GM19467 (cell line): ENCODE data around the gene LRRFIP1.

Source experiments
- ATAC-seq: cut with Tn5 transposase; IDR thresholded peaks from one replicate; pipeline ENCODE4 v1.9.1; 2021; ENCODE audit warnings: mild to moderate bottlenecking, moderate library complexity; ENCODE audit not compliant: unreplicated experiment

LRRFIP1 gene

DNA sequence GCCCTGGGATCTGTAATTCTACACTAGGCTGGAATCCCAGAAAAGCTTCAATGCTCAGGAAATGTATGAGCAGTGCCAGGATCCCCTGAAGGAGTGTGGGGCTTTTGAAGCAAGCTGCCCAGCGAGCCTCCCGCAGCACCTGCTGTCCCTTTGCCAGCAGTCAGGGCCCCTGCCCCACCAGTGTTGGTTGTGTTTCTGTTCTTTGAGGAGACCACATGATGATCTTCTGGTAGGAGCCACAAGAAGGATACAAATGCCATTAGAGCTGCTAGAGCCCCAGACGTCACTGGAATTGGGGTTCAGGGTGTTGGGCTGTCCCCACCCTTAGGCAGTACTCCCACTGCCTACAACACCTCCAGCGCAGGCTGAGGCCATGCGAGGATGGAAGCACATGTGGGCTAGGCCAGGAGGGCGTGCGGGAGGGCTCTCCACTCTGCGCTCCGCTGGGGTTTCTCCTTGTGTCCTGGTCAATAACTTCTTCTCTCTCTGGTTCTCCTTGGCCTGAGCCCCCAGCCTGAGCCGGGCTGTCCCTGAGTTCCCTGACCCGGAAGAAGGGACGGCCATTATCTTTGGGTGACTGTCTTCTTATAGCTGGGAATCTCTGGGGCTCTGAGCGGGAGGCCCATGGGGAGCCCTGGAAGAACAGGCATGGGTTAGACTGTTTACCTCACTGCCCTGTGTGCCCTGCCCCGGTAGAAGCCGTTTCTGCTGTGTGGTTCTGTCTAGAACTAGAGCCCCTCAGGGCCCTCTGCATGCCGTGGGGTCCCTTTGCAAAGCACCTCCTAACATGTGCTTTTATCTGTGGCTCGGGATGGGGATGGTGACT, 73.9 kb downstream of the LRRFIP1 start:
- ATAC-seq: no peak

DNA sequence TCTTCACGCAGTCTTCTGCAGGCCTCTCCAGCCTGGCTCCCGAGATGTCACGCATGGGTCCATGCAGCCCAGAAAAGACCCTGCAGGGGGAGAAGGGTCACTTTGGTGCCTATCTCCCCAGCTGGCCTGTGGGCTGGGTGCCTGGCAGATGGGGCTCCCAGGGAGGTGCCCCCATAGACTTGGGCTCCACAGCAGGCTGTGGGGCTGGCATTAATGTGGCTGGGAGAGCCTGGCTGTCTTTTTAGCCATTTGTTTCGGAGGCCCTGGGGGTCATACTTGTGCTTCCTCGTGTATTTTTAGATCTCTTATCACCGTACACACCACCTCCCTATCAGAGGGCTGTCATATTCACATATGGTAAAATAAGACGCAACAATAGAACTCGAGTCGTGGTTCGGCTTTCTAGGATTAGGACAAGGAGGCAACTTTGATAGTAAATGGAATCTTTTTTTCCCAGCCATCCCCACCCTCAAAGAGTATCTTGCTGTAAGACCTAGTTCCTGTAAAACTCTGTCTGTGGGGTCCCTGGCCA, 74.5 kb downstream of the LRRFIP1 start:
- no peak for ATAC-seq

DNA sequence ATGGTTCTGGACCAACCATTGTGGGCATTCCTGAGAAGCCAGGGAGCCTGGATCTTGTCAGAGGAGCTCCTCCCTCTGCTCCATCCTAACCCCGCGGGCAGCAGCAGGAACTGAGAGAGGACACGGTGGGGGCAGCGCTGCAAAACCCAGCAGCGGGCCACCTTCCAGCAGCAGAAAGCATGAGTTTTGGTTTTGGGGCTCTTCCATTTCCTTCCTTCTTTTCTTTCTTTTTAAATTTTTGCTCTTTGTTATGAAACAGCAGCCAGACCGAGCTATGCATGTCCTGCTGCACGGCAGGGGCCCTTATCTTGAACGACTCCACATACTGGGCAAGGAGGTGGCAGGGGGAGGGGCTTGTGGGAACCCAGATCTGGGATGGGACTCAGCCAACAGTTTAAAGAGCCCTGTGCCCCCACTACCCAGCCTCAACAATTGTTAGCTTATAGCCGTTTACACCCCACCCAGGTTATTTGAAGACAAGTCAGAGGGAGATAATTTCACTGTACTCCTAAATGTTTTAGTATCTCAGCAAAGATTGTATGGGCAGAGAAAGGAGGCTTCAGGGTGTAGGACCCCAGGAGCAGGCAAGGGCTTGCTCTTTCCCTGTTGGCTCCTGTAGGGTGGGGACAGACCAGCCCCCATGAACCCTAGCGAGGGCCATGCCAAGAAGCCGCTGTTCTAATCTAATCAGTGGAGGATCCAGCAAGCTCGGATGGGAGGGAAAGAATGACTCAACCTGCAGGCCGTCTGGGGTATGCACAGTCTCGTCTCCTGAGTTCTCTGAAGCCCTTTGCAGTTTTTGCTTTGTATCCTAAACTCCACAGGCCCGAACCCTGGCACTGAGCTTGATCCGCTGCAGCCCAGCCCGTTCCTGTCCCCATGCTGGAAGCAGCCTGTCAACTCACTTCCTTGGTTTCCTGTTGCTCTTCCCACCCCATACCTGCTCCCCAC, 75.3 kb downstream of the LRRFIP1 start:
- ATAC-seq: no peak

DNA sequence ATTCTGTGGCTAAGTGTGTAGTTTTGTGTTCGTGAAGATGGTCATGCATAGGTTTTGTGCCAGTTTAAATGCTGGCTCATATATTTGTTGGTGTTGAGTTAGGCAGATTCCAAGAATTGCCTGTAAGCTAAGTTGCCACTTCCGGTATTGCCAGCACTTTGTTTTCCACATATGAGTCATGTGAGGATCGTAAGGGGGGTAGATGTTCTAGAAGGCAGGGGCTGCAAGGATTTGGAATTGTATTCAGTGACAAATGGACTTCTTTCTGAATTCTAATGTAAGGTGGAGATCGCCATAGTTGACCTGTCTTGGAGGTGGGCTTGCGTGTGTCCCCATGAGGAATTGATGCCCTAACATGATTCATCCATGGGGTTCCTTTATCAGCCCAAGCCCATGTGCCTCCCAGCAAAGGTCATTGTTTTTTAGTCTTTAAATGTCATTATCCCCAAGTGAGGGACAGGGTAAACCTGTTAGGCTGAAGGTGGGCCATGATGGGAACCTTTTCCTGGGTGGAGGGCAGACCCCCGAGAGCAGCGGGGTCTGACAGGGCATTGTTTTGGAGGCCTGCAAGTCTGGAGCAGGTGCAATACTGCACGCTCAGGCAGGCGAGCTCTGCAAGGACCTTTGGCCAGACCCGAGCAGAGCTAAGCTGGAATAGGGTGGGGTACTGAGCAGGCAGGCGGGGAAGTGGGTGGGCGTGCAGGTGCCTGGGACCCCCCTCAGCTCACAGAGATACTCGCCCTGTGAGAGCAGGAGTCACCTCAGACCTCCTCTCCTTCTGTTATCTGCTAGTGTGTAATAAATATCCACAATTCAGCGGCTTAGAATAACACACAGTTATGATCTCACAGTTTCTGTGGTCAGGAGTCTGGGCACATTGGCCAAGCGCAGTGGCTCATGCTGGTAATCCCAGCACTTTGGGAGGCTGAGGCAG, 77.4 kb downstream of the LRRFIP1 start:
- ATAC-seq: no peak

DNA sequence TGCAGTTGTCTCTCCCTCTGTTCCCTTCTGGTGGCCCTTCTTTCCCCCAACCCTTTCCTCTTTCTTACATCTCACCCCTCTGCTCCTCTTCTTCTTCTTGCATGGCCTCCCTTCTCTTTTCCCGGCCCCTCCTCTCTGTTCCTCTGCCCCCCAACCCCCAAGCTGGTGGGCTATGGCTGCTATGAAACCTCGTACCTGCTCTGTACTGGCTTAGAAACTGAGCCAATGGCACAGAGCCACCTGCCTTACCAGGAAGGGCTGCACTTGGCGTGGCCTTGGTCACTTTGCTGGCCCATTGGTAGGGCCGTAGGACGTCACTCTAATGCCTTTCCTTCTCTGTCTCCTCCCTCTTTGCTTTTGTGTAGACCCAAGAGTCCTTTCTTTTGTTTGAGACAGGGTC, 78.9 kb downstream of the LRRFIP1 start:
- no peak for ATAC-seq

DNA sequence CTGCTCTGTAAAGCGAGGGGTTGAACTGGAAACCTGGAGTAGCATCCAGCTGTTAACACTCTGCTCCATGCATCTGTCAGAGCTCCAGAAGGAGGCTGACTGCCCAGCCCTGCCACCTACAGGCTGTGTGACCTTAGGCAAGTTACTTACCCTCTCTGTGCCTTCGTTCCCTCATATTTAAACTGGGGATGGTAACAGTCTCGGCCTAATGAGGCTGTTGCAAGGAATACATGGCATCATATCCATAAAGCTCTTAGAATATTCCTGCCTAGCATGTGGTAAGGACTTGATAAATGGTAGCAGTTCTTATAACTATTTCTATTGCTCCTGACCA, 80.6 kb downstream of the LRRFIP1 start:
- no peak for ATAC-seq

DNA sequence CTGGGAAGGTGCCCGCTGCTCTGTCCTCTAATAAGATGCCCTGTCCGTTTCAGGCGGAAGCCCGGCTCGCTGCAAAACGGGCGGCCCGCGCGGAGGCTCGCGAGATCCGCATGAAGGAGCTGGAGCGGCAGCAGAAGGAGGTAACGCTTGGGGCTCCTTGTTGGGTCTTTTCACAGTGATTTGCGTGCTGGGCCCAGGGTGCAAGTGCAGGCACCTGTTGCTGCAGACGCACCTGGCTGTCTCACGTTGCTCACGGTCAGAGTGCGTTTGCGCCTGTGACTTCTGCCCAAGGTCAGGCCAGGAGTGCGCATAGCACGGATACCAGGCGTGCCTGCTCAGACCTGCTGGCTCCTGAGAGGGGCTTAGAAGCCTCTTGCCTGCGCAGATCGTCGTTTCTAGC, 81.1 kb downstream of the LRRFIP1 start:
- no peak for ATAC-seq

DNA sequence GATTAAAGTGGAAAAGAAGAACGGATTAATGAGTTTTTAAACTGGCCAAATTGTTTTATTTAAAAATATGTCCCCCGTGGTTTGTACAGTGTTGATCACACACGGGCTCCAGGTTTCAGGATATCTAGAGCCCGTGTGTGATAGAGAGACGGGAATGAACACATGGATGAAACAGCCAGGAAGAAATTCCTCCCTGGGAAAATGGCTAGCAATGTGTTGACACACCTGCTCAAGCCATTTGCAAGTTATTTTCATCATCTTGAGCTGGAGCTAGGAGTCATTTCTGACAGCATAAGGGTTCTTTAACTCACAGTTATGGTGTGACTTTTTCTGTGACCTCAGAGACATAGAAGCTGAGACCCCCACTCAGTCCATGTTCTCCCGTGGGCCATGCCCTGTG, 81.6 kb downstream of the LRRFIP1 start:
- ATAC-seq: no peak

DNA sequence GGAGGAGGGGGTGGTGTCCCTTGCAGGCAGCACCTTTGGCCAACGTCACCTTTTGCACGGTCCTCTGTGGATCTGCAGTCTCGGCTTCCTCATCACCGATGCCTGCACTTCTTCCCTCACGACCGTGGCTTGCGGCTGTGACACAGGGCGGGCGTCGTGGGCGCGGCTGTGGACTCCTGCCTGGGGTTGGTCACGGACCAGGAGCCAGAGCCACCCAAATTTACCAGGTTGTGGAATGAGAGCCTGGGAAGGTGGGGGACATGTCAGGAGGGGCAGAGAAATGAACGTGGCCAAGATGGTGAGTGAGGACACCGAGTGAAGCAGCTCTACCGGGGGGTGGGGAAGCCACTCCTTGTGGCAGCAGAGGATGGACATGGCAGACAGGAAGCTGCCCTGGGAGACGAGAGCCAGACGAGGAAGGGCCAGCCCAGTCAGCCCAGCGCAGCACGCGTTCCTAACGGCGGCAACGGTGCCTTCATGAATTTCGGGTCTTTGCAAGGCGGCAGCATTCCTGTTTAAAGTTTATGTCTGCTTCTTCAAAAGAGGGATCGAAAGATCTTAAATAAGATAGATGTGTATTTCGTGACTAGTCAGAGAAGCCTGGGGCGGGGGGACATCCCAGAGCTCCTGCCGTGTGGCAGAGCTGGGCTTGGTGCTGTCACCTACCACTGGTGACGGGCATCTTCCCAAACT, 84.2 kb downstream of the LRRFIP1 start:
- no peak for ATAC-seq

DNA sequence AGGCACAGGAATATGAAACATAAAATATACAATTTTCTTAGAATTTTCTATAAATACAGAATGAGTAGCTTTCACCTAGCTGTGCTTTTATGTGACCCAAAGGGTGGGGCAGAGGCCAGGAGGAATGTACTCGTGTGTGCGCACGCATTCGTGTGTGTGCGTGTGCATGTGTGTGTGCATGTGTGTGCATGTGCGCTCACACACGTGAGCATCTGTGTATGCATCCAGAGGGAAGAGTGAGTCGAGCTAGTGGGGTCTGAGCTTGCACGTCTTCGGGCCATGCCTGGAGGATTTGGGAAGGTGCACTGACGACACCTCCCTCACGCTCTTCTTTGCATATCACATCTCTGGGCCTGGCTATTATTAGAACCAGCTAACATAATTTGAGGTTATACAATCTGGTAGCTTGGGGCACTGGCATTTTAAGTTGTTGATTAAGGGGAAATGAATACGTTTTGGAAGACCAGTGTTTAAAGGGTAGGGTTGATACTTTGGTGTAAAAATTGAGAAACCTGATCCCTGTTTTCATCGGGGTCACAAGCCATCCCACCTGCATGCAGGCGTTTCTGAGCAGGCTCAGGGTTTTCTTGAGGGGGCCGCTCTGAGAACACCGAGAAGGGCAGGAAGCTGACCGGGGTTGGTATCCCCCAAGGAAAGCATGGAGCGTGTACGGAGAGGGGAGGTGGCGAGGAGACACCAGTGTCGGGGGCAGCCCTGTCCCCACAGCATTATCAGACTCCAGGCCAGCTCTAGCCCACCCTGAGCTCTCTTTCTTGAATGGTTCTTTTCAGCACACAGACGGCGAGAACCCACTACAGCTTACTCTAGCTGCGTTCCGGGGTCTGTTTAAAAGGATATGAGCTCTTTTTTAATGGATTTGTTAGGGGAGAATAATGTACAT, 85.3 kb downstream of the LRRFIP1 start:
- ATAC-seq: no peak

DNA sequence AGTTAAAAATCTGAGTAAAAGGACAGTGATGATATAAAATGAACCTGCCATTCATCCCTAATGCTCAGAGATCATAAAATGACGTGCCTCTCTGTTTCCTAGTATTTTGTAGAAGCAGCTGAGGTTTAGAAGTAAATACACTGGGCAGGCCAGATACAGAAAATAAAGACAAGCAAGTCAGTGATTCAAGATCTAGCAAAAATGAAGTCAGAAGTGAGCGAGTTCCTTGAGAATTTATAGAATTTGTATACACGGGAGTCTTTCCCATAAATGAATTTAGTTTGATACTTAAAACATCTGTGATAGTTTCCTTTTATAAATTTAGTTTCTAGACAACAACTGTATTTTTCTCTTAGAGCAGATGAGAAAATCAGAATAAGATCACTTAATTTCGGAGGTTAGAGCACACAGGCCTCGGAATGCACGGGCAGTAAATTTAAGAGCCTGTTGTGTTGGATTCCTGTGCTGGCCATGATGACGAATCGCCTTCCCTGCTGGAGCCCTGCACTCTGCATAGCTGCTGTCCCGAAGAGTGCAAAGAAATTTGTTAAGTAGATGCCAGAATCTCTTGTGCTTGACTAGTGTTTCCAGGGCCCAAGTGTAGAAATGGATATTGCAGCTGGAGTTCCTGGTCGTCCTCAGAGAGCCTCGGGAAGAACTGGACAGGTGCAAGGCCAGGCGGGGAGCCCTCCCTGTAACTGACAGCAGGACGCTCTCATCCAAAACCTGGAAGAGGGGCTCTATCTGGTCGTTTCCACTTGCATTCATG, 87.5 kb downstream of the LRRFIP1 start:
- ATAC-seq: no peak

DNA sequence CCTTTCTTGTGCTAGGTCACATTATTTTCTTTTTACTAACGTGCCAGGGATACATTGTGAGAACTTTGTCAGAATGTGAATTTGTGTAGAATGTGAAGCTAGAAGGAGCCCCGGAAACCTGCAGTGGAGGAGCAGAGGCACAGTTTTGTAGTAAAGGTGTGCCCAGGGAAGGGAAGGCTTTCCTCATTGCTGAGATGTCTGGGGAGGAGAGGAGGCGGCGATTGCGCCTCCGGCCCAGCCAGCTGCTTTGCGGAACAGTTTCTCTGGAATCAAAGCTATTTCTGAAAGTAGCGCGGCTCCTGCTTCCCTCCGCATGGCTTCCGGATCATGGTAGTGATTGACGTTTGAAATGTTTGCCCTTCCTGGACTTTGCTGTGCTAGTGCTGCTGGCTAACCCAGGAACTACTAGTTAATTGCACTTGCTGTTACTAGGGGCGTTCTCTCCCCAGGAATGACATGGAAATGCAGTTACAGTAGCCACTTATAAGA, 88.1 kb downstream of the LRRFIP1 start:
- ATAC-seq: no peak

DNA sequence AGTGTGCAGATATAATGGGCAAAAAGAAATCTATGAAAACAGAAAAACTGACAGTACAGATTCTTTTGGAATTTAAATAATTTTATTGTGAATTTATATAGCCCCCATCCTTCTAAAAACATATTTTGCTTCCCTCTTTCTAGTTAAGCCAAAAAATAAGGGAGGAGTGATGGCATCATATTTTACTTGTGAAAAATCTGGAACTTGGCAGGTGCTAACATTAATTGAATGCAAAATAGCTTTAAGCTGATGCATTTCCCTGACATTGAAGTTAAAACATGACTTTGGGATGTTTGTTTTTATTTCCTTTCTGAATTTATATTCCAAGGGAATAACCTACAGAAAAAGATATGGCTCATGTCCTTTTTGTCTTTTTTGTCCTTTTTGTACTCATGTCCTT, 88.6 kb downstream of the LRRFIP1 start:
- no peak for ATAC-seq

DNA sequence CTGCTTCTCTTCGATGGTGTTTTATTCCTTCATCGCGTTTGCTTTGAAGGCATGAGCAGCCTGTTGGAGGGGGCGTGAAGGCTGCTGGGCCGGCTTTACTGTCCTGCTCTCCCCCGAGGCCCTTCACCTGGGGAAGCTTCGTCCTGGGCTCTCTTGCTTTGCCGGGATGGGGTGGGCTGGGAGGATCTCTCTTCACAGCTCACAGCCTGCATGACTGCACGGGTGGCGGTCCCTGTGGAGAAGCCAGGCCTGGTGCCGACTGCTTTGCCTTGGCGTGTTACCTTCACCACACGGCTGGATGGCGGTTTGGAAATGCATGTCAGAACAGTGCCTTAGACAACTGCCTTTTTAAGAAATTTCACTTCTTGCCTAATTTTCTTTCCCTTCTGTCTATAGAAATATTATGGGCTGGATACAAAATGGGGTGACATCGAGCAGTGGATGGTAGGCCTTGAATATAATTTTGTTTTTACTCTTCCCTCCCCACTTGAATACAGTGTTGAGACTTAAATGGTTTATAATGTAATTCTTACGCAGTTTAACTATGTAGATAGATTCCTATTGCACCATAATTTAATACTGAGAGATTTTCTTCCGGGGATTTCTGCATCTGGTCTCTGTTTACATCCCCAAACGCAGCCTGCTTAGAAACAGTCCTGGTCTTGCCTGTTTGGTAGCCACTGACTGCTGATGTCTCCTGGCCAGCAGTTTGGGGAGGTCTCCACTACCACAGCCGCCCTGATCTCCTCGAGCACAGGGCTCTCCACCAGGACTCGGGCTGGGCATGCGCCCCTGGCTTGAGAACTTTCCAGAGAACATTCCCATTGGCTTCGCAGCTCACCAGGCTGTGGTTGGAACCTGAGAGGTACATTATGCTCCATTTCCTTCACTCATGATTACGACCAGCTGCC, 90.2 kb downstream of the LRRFIP1 start:
- no peak for ATAC-seq

DNA sequence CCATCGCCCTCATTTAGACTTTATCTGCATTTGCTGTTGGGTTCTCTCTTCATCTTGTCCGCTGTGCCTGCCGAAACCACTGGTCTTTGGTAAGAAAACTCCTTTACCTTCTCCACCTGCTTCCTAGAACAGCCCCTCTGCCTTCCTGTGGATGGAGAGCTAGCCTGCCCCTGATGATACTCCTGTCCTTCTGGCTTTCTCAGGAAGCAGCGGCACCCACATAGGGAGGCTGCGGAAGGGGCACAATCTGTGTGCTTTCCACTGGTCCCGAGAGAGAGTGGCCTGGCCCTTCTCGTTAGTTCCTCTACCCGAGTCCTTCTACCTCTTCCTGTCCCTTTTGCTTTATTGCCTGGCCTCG, 90.9 kb downstream of the LRRFIP1 start:
- no peak for ATAC-seq

DNA sequence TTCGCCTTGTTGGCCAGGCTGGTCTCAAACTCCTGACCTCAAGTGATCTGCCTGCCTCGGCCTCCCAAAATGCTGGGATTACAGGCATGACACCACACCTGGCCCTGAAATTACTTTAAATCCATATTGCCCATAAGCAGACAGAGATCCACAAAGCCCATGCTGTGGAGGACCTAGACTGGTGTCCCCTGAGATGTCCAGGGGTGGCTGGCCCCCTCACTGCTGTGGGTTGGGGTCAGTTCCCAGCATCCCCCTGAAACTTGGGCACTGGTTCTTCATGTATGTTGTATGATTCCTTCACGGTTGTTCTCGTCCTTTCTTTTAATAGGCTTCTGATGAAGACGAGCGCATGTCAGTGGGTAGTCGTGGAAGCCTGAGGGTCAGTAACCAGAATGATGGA, 93.1 kb downstream of the LRRFIP1 start:
- ATAC-seq: no peak

DNA sequence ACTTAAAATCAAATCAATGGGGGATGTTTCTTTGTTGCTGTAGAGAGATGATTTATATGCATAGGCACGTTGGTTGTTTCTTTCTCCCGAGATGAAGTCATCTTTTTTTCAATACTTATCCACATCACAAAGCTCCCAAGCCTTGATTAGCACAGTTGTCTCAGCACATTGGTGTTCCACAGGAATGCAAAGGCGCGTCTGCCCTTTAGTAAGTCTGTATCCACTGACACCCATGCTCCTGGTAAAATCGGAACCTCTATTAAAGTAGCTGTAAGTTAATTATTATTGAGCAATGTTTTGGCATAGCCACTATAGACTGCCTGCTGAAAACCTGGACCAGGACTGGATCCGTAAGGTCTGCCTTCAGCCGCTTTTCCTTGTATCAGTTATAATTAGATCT, 93.6 kb downstream of the LRRFIP1 start:
- ATAC-seq: no peak
